GM18526 (cell line): ENCODE results near the gene TBC1D20.

Experiments
- POLR2A ChIP-seq: IDR thresholded peaks from 3 replicates; pipeline ENCODE4 v1.6.1; 2011; ENCODE audit not compliant: insufficient read length; ENCODE audit errors: extremely low read depth

The TBC1D20 gene

DNA sequence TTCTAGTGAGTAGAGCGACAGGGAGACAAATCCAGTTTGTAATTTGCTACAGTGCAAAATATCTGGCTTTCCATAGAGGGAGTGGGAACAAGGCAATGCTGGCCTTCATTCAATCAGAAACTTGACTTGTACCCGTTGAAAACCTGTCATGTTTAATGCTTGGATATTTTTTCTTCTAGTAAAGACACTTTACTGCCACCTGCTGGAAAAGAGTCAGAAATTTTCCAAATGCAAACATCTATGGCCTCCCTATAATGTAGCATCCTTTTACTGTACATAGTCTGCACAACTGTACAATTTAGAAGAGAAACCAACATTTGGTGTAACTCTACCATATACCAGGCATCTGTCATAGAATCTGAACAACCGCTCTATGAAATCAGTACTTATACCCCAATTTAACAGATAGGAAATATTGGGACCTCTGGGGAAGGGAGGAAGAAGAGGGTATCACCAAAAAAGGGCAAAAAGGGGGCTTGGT is 16.7 kb upstream of the TBC1D20 start:
- TF ChIP-seq POLR2A = no peak

DNA sequence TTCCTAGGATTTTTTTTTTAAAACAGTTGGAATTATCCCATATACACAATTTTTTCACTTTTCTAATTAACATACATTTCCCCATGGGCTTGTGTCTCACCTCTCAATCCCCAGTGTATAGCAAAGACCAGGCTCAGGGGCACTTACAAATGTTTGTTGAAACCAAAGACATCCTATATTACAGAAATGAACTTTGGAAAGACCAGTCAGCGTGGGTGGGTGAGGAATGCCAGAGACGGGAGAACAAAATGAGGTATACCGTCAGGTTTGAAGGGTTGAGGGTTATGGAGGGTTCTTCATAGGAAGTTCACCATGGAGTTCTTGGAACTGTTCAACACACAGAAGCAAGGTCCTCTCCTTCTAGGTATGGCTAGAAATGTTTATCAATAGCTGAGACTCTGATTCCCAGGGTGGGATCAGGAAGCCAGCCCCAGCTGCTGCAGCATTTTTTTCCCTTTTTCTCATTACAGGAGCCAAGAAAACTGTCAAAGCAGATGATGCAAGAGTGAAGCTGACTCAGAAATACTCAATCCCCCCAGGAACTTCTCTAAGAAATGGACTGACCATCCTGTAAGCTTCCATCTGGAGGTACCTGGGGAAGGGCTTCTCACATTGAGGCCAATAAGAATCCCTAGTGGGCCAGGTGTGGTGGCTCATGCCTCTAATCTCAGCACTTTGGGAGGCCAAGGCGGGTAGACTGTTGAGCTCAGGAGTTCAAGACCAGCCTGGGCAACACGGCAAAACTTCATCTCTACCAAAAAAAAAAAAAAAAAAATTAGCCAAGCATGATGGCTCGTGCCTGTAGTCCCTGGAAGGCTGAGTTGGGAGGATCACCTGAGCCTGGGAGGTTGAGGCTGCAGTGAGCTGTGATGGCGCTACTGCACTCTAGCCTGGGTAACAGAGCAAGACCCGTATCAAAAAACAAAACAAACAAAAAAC is 15.9 kb upstream of the TBC1D20 start:
- TF ChIP-seq POLR2A = no peak

DNA sequence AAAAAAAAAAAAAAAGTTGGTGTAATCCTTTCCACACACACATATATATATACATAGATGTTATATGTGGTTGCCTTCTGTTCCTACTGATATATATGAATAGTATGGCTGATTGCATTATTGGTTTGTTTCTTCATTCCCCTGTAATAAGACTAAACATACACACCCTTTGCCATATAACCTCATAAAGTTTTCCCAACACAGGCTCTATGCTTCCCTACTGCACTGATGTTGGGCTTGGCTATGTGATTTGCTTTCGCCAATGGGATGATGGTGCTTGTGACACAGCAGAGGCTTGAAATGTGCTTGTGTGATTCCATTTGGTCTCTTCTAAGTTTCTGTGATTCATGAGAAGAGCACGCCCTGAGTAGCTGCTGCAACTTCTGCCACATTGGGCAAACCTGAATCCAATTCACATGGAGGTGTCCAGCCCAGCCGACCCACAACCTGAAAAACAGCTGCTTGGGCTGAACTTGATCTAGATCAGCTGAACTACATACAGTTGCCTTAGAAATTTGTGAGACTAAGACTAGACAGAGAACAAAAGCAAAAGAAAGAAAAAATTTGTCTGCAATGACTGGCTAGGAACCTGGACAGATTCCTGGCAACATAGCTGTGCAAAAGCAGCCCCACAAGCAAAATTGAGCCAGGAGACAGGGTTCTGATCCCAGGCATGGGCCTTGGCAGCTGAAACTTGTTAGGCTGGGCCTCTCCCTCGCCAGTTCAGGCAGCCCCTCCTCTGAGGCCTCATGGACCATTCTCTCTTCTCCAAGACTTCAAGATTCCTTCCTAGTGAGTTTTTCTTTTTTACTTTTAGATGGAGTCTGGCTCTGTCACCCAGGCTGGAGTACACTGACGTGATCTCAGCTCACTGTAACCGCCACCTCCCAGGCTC is 13.4 kb upstream of the TBC1D20 start:
- no peak for TF ChIP-seq POLR2A

DNA sequence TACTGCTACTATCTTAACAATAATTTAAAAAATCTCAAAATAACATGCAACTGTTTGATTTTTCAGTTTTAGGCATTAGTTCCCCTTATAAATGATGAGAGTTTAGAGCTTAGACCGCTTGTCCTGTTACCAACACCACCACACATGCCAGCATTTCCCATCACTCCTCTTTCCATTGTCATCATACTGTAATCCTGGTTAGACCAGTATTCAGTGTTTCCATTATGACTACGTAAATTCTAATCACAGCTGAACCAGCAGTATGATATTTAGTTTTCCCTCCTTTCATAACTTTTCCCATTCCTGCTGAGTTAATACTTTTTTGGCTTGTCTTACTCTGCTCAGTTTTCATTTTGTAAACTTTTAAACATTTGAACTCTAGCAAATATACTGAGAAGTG is 12.2 kb upstream of the TBC1D20 start:
- no peak for TF ChIP-seq POLR2A

DNA sequence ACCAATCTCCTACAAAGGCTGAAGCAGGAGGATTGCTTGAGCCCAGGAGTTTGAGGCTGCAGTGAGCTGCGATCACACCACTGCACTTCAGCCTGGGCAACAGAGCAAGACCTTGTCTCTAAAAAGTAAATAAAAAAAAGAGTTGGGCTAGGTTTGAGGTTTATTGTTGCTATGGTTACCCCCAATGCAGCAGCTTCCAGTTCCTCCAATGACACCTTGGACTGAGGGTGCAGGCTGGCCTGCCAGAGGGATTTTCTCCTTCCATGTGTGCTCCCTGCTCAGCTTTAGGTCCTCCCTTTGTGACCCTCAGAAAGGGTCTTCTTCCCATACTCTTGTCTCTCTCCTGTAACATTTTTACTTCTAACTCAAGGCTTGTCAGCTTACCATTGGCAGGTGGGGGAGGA is 10.6 kb upstream of the TBC1D20 start:
- no peak for TF ChIP-seq POLR2A

DNA sequence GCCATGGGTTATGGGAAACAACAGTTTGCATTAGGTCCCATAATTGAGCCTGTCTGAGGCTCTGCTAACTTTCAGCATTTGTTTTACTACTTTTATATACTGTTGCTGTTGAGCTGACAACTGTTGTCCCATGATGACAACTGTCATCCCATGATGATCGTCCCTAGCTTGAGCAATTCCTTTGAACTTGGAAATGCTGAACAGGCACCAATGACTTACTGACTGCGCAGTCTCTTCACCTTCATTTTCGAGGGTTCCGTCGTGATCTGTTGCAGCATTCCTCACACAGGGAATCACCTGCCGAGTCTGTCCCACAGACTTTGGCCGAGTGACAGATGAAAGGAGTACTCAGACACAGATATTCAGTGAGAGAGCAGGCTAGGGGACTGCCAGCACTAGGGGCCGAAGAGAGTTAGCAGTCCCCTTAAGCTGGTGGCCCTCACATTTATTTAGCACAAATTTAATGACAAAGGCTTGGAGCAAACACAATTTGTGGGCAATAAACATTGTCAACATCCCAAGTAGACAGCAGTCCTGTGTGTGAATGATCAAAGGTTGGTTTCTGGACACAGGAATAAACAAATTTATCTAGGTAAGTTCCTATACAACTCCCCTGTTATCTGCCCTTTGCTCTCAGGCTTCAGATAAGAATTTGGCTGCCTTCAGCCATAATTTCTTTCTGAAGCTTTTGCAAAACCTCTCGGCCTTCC is 10.0 kb upstream of the TBC1D20 start:
- no peak for TF ChIP-seq POLR2A

DNA sequence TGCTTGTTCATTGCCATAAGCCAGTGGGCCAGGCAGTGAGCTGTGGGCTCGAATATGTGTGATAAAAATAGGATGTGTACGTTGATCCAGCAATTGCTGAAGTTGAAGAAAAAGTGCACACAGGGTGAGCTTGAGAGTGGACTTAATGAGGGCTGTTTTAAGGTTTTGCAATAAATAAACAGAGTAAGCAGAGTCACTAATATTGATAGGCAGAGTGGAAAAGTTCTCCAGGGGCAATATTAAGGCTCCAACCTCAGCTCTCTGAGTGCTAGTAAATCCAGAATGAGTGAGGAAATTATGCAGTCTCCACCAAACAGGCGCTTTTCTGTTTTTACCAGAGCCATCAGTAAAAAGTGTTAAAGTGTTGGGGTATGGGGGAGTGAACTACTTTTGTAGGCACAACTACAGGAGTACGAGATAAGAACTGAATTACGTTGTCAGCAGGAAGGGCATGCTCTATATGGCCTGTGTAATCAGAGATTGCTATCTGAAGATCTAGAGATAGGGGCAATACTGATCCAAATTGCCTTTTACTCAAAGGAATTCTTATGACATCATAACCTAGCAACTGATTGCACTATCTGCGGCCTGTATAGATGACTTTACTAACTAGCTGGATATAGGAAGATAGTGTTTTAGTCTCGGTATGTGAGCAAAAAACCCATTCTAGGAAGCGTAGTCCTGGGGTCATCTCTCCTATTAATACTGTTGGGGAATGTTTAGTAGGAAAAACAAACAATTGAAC is 7.6 kb upstream of the TBC1D20 start:
- no peak for TF ChIP-seq POLR2A

DNA sequence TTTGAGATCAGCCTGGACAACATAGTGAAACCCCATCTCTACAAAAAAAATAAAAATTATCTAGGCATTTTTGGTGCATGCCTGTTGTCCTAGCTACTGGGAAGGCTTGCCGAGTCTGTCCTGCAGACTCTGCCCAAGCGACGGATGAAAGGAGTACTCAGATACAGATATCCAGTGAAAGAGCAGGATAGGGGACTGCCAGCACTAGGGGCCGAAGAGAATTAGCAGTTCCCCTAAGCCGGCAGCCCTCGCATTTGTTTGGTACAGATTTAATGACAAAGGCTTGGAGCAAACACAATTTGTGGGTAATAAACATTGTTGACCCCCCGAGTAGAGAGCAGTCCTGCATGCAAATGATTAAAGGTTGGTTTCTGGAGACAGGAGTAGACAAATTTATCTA is 5.4 kb upstream of the TBC1D20 start:
- no peak for TF ChIP-seq POLR2A

DNA sequence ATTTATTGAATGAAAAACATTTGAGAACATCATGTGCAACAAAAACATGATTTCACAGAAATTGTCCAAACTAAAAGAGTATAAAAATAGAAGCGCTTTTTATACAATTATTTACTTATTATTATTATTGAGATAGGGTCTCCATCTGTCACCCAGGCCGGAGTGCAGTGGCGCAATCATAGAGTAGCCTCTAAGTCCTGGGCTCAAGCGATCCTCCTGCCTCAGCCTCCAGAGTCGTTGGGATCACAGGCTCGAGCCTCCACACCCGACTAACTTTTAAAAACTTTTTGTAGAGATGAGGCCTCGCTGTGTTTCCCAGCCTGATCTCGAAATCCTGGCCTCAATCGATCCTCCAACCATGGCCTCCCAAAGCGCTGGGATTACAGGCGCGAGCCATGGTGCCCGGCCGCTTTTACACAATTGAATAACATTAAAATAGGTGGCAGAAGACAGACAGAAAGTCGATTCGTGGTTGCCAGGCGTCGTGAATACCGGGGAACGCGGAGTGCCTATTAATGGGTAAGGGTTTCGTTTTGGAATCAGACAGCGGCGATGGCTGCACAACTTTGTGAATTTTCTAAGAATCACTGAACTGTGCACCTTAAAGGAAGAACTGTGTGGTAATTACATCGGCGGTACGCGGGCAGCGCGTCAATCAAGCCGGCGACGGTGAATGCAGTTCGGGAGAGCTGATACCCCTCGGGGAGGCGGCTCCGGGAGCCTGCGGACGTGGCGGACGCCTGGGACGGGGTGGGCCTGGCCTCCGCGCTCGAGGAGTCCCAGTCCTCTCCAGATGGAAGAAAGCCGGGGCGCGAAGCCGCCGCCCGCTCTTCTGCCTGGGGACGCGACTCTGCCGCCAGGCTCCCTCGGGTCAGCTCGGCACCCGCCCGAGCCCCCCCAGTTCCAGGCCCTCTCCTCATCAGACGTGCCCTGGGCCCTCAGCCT is 807 bp downstream of the TBC1D20 start:
- TF ChIP-seq POLR2A = no peak

DNA sequence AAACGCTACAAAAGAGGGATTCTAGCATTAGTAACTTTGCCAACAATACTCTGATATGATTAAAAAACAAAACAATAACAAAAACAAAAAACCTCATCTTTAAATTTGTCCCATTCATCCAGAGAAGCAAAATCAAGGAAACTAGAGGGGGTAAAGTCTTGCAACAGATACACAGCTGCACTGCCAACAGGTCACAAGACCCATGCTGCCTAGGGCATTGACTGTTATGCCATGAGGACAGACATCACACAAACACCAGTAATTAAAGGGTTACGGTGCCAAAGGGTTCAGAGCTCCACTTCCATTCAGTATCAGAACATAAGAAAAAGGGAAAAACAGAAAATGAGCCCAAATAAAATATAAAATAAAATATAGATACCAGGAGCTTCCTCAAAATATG is 1.6 kb downstream of the TBC1D20 start:
- TF ChIP-seq POLR2A = no peak

DNA sequence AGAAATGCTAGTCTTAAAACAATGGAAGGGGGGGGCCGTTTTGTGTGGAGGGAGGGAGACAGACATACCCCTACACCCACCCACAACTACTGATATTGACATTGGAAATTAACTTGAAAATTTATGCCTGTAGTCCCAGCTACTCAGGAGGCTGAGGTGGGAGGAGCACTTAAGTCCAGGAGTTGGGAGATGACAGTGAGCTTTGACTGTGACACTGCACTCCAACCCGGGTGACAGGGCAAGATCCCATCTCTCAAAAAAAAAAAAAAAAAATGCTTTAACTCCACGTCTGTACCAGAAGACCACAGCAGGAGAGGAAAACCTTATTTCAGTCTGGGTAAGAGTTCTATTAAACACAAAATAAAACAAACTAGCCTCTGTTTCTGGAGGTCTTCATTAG is 2.2 kb downstream of the TBC1D20 start:
- no peak for TF ChIP-seq POLR2A

DNA sequence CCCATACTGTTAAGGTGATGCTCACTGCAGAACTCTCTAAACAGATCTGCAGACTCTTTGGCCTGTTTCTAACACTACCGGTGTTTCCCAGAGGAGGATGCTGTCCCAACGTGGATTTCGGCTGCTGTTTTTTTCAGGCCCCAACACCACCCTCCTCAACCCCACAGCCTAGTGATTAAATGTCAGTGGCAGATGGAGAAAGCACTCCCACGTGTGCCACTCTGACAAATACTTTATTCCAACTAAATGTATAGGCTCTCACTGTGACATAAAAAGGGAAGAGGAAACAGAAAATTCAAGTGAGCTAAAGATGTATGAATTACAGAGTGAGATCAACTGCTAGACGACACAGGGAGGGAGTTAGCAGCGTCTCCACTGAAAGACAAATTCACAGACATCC is 3.6 kb downstream of the TBC1D20 start:
- no peak for TF ChIP-seq POLR2A

DNA sequence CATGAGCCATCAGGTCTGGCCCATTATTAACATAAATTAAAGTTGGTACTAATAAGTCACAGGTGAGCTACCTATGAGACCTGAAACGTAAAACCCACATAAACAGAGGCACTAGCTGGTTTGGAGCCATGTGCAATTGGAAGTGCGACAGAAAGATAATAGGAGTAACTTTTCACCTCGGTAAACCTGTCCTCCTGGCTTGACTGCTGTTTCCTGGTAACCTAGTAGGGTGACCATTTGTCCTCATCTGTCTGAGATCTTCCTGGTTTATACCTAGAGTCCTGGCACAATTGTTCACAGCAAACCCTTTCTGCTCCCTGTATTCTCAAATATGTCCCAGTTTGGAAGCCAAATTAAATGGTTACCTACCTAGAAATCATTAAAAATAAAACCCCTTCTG is 7.4 kb downstream of the TBC1D20 start:
- TF ChIP-seq POLR2A = no peak
